Spinal cord (tissue), 10 donors: Measurements from ENCODE around the gene MAPK9. TPM values are rescaled to one million over a fixed set of nuclear protein-coding genes. Genes with fewer than 3 reads are reported as not detected.
"Not testable (repeated sequence)": the region's sequence is repeated elsewhere in the genome, so short reads cannot be mapped to it uniquely, and the experiment has no call there.

Source experiments
- DNase-seq, 6 donors: peaks; one replicate each; pipeline versions ENCODE4 v3.0.0 to v3.0.0-alpha.2; 2013 to 2015; ENCODE audit warnings: low spot score in 6 of 6, low read depth in 4 of 6
- H3K27ac ChIP-seq: one replicate; pipeline ENCODE4 v1.5.1; 2013; ENCODE audit warnings: low read depth, low read length, control low read depth
- H3K27me3 ChIP-seq: one replicate; pipeline ENCODE4 v1.6.1; 2013; ENCODE audit warnings: low read length; ENCODE audit not compliant: control insufficient read depth, insufficient read depth
- H3K36me3 ChIP-seq: one replicate; pipeline ENCODE4 v1.6.1; 2013; ENCODE audit warnings: low read length; ENCODE audit not compliant: control insufficient read depth, insufficient read depth
- H3K4me1 ChIP-seq: one replicate; pipeline ENCODE4 v1.6.1; 2013; ENCODE audit warnings: low read length; ENCODE audit not compliant: control insufficient read depth, insufficient read depth
- H3K4me3 ChIP-seq: one replicate; pipeline ENCODE4 v1.5.1; 2013; ENCODE audit warnings: low read depth, low read length, control low read depth
- H3K9me3 ChIP-seq: one replicate; pipeline ENCODE4 v1.6.1; 2013; ENCODE audit warnings: low read length; ENCODE audit not compliant: control insufficient read depth, insufficient read depth
- WGBS: methylation state at CpG from one replicate; pipeline ENCODE4 v1.1.5; 2013; ENCODE audit warnings: missing lambda C conversion rate; ENCODE audit not compliant: insufficient coverage; 5-methylcytosine and 5-hydroxymethylcytosine counted together
- polyA plus RNA-seq, 2 donors: library from polyadenylated mRNA; unstranded; fragments of 120-200 nt; gene quantifications; one replicate each; pipeline ENCODE4 v1.2.1, GENCODE V29; 2013; ENCODE audit not compliant: insufficient read length in 2 of 2
- total RNA-seq, 2 donors: library from RNA; depleted of rRNA in 1 of 2; stranded (reverse); fragments of 120-200 nt in 1 of 2; fragments of >200 nt in 1 of 2; gene quantifications; one replicate each; pipeline versions ENCODE4 v1.2.3 to v1.2.4, GENCODE V29; 2013 to 2014
- donor health status: healthy.

MAPK9 gene
- total and polyA plus RNA-seq, 4 donors = 32.6 to 97.6 (median 88.4) TPM

GRCh38 chr5:180211761-180212035 is 80.2 kb downstream of the MAPK9 start:
- Histone ChIP-seq H3K27me3 (peaks cover 15% of the 10 kb centered on the region), H3K4me3 (no peak overlapping the region), H3K9me3 (peaks cover 1% of the 10 kb centered on the region), H3K27ac (no peak overlapping the region), H3K36me3 (no peaks in the 10 kb centered on the region), H3K4me1 (peaks cover 29% of the 10 kb centered on the region)
- no peak for DNase-seq
- 100% methylated on average over 1 of the region's 4 CpGs for WGBS

- 93% methylated on average over 16 of the region's 16 CpGs for WGBS
- Histone ChIP-seq H3K27me3 (peaks cover 15% of the 10 kb centered on the region), H3K27ac (no peak overlapping the region), H3K9me3 (peaks cover 1% of the 10 kb centered on the region), H3K36me3 (no peaks in the 10 kb centered on the region), H3K4me3 (no peak overlapping the region), H3K4me1 (peaks cover 29% of the 10 kb centered on the region)
- DNase-seq = no peak
Observed at GRCh38 chr5:180210961-180211760, 80.7 kb downstream of the MAPK9 start.

- H3K27ac ChIP-seq, H3K4me3 ChIP-seq, H3K36me3 ChIP-seq, H3K9me3 ChIP-seq, DNase-seq: not testable (repeated sequence)
- Histone ChIP-seq H3K4me1 (peaks cover 29% of the 10 kb centered on the region), H3K27me3 (peaks cover 15% of the 10 kb centered on the region)
- WGBS = 76% methylated on average over 8 of the region's 12 CpGs
Observed at GRCh38 chr5:180210077-180210476, 81.8 kb downstream of the MAPK9 start.

DNA sequence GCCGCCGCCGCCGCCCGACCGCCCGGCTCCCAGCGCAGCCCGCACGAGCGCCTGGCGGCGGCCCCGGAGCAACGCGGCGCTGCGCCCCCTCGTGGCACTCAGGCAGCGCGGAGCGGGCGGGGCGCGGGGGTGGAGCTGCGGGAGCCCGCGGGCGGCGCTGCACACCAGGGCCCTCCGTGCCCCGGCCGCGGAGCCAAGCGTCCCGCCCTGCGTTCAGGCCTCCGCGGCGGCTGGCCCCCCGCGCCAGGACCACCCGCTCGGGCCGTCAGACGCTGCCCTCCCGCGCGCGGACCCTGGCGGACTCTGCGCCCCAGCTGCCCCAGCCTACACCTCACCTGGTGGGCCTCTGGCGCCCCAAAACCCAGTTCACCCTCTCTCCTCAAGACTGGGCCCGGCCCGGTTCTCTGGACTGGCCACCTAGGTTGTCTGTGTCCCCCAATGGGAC is 82.7 kb downstream of the MAPK9 start, which contains the start of gene RASGEF1C:
Gene RASGEF1C, minus strand, starts transcription at position 75 of the 445 bp plus-strand sequence. CDS start 71,159 bp downstream, outside the sequence.
- Histone ChIP-seq H3K27me3 (peaks cover 15% of the 10 kb centered on the region), H3K4me3 (peak within 1 kb of the TSS; percentile 63)

GRCh38 chr5:180208435-180209081 is 83.3 kb downstream of the MAPK9 start:
- H3K9me3 ChIP-seq = no peaks in the 10 kb centered on the region
- H3K4me3 ChIP-seq = peak overlapping the region; percentile 63
- H3K4me1 ChIP-seq = peaks cover 29% of the 10 kb centered on the region
- peaks cover 15% of the 10 kb centered on the region for H3K27me3 ChIP-seq
- H3K36me3 ChIP-seq = no peaks in the 10 kb centered on the region
- 1% methylated on average over 65 of the region's 65 CpGs for WGBS
- H3K27ac ChIP-seq = no peak overlapping the region
- peak in 2 of 6 donors; percentile 51 to 55 for DNase-seq

More for the DNA sequence above, 82.7 kb downstream of the MAPK9 start, which contains the start of gene RASGEF1C:
- Histone ChIP-seq H3K9me3 (no peaks in the 10 kb centered on the region), H3K4me1 (peaks cover 29% of the 10 kb centered on the region), H3K36me3 (no peaks in the 10 kb centered on the region), H3K27ac (no peak within 1 kb of the TSS)
- WGBS = 3% methylated on average over 55 of the region's 55 CpGs
- peak; percentile 26 to 92 (median 54) for DNase-seq

GRCh38 chr5:180208038-180208434 is 83.8 kb downstream of the MAPK9 start:
- no peaks in the 10 kb centered on the region for H3K36me3 ChIP-seq
- peaks cover 26% of the 10 kb centered on the region for H3K4me1 ChIP-seq
- no peak for DNase-seq
- WGBS = 26% methylated on average over 14 of the region's 14 CpGs
- peak overlapping the region; percentile 63 for H3K4me3 ChIP-seq
- H3K9me3 ChIP-seq = no peaks in the 10 kb centered on the region
- peaks cover 15% of the 10 kb centered on the region for H3K27me3 ChIP-seq
- no peak overlapping the region for H3K27ac ChIP-seq

DNA sequence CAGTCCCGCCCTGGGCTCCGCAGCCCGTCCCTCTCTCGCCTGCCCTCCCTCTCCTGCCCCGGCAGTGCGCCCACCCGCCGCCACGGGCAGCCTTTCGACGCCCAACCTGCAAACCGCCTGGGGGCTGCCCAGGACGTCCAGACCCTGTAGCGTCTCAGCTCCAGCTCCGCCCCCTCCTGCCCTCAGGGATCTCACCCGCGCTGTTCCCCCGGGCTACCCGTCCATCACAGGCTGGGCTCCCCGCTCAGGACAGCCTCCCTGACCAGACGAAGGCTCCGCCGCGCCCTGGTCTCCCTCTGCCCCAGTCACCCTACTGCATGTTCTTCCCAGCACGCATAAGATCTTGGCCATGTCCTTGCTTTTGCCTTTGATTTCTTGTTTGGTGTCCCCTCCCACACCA is 84.3 kb downstream of the MAPK9 start:
- H3K9me3 ChIP-seq = no peaks in the 10 kb centered on the region
- peak overlapping the region; percentile 63 for H3K4me3 ChIP-seq
- H3K27me3 ChIP-seq = peaks cover 15% of the 10 kb centered on the region
- H3K27ac ChIP-seq = peak overlapping the region; percentile 7
- DNase-seq = no peak
- WGBS = 20% methylated on average over 25 of the region's 25 CpGs
- no peaks in the 10 kb centered on the region for H3K36me3 ChIP-seq
- H3K4me1 ChIP-seq = peaks cover 22% of the 10 kb centered on the region

GRCh38 chr5:180206993-180207392 is 84.9 kb downstream of the MAPK9 start:
- H3K9me3 ChIP-seq = no peaks in the 10 kb centered on the region
- peaks cover 15% of the 10 kb centered on the region for H3K27me3 ChIP-seq
- peak overlapping the region; percentile 7 for H3K27ac ChIP-seq
- H3K4me1 ChIP-seq = peaks cover 18% of the 10 kb centered on the region
- H3K4me3 ChIP-seq = no peak overlapping the region
- no peak for DNase-seq
- WGBS = 88% methylated on average over 10 of the region's 11 CpGs
- H3K36me3 ChIP-seq = no peaks in the 10 kb centered on the region

DNA sequence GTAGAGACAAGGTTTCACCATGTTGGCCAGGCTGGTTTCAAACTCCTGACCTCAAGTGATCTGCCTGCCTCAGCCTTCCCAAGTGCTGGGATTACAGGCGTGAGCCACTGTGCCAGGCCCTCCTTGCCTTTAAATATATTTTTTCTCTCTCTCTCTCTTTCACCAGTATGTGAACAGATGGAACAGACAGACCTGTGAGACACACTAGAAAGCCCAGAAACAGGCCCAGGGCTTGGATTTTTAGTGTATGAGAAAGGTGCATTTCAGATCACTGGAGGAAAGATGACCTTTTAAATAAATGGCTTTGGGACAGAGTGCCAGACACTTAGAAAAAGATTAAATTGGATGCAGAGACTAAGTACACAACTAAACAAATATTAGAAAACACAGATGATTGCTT is 86.0 kb downstream of the MAPK9 start:
- Histone ChIP-seq H3K4me1 (peaks cover 18% of the 10 kb centered on the region), H3K27ac (no peak overlapping the region), H3K9me3 (no peaks in the 10 kb centered on the region), H3K27me3 (peaks cover 15% of the 10 kb centered on the region), H3K36me3 (no peaks in the 10 kb centered on the region), H3K4me3 (no peak overlapping the region)
- 100% methylated on average over 1 of the region's 1 CpG for WGBS
- peak in 1 of 6 donors; percentile 30 for DNase-seq
